WERI-Rb-1 (cell line): ENCODE data around the gene USP4.
"Not testable (repeated sequence)": the region's sequence is repeated elsewhere in the genome, so short reads cannot be mapped to it uniquely, and the experiment has no call there.

ENCODE experiments used
- DNase-seq: peaks from one replicate; pipeline ENCODE4 v3.0.0-alpha.2; 2020
- H3K27ac ChIP-seq: fragments of 250-450 bp; sonication (Bioruptor Pico); 2 replicates; pipeline ENCODE4 v1.5.1; 2020; ENCODE audit warnings: mild to moderate bottlenecking, moderate library complexity
- H3K27me3 ChIP-seq: fragments of 250-450 bp; sonication (Bioruptor Pico); 2 replicates; pipeline ENCODE4 v1.5.1; 2021; ENCODE audit warnings: mild to moderate bottlenecking, low read depth, moderate library complexity; ENCODE audit not compliant: insufficient read depth, severe bottlenecking
- H3K36me3 ChIP-seq: fragments of 250-450 bp; sonication (Bioruptor Pico); 2 replicates; pipeline ENCODE4 v1.5.1; 2020; ENCODE audit warnings: mild to moderate bottlenecking, moderate library complexity
- H3K4me3 ChIP-seq: 2 replicates; pipeline ENCODE4 v1.5.1; 2011; ENCODE audit warnings: low read depth, mild to moderate bottlenecking, control low read depth, low read length
- H3K9me3 ChIP-seq: fragments of 250-450 bp; sonication (Bioruptor Pico); 2 replicates; pipeline ENCODE4 v1.5.1; 2021; ENCODE audit warnings: mild to moderate bottlenecking, moderate library complexity; ENCODE audit not compliant: severe bottlenecking
- CTCF ChIP-seq: IDR thresholded peaks from 2 replicates; pipeline ENCODE4 v1.5.1; 2011; ENCODE audit warnings: low read depth, mild to moderate bottlenecking, control low read depth, inconsistent platforms, low read length

Gene USP4

GRCh38 chr3:49352890-49353421 lies 13.1 kb upstream of the USP4 start:
- no peaks in the 10 kb centered on the region for H3K27me3 ChIP-seq
- DNase-seq, result no peak
- H3K4me3 ChIP-seq, result no peak overlapping the region
- no peaks in the 10 kb centered on the region for H3K9me3 ChIP-seq
- no peak overlapping the region for H3K27ac ChIP-seq
- peaks cover 22% of the 10 kb centered on the region for H3K36me3 ChIP-seq
- TF ChIP-seq CTCF, result no peak

- Histone ChIP-seq H3K9me3 (no peaks in the 10 kb centered on the region), H3K4me3 (no peak overlapping the region), H3K27ac (no peak overlapping the region), H3K27me3 (no peaks in the 10 kb centered on the region), H3K36me3 (peaks cover 20% of the 10 kb centered on the region)
- DNase-seq, result no peak
- no peak for TF ChIP-seq CTCF
Observed at GRCh38 chr3:49352281-49352680, 12.4 kb upstream of the USP4 start.

GRCh38 chr3:49351521-49352011 lies 11.7 kb upstream of the USP4 start:
- no peak for DNase-seq
- Histone ChIP-seq H3K27ac (no peak overlapping the region), H3K9me3 (no peaks in the 10 kb centered on the region), H3K4me3 (no peak overlapping the region), H3K27me3 (no peaks in the 10 kb centered on the region), H3K36me3 (peaks cover 18% of the 10 kb centered on the region)
- no peak for TF ChIP-seq CTCF

GRCh38 chr3:49349348-49350114 lies 9.7 kb upstream of the USP4 start:
- DNase-seq, result no peak
- TF ChIP-seq CTCF, result no peak
- Histone ChIP-seq H3K27ac (no peak overlapping the region), H3K27me3 (no peaks in the 10 kb centered on the region), H3K4me3 (no peak overlapping the region), H3K9me3 (no peaks in the 10 kb centered on the region), H3K36me3 (no peaks in the 10 kb centered on the region)

- H3K27me3 ChIP-seq, H3K27ac ChIP-seq, H3K9me3 ChIP-seq, DNase-seq, H3K36me3 ChIP-seq, H3K4me3 ChIP-seq: not testable (repeated sequence)
Observed at GRCh38 chr3:49348361-49348760, 8.5 kb upstream of the USP4 start.

- Histone ChIP-seq H3K9me3 (no peaks in the 10 kb centered on the region), H3K27me3 (no peaks in the 10 kb centered on the region), H3K36me3 (no peaks in the 10 kb centered on the region), H3K4me3 (no peak overlapping the region), H3K27ac (no peak overlapping the region)
- DNase-seq, result no peak
- TF ChIP-seq CTCF, result no peak
Observed at GRCh38 chr3:49346797-49347251, 7.0 kb upstream of the USP4 start.
